ENCODE data around the gene SLC25A45. TPM values are rescaled to one million over a fixed set of nuclear protein-coding genes. Genes with fewer than 3 reads are reported as not detected.

SLC25A45 gene
- total and polyA plus RNA-seq, 2 experiments from 2014 or later: 0.10 to 0.74 TPM

- Mint-ChIP-seq H3K36me3 (ENCODE audit: low read depth) (no peaks in the 10 kb centered on the region), H3K9me3 (no peaks in the 10 kb centered on the region), H3K4me1 (peaks cover 23% of the 10 kb centered on the region), H3K27me3 (ENCODE audit: insufficient read depth, low read depth, poor library complexity) (peaks cover 18% of the 10 kb centered on the region), H3K4me3 (no peak overlapping the region; the same call in 2 of the 3 replicates), H3K27ac (no peak overlapping the region)
- DNase-seq (ENCODE audit: low spot score): no peak
- Histone ChIP-seq H3K9me2 (ENCODE audit: insufficient read depth) (no peaks in the 10 kb centered on the region), H3K36me3 (ENCODE audit: insufficient read depth) (no peaks in the 10 kb centered on the region), H3K4me2 (no peak overlapping the region), H3K4me3 (no peak overlapping the region), H2AFZ (no peak overlapping the region), H4K20me1 (replicated peaks; ENCODE audit: insufficient read depth) (no peaks in the 10 kb centered on the region), H3K79me2 (replicated peaks; ENCODE audit: insufficient read depth) (no peaks in the 10 kb centered on the region), H3K27ac (ENCODE audit: low read depth) (no peak overlapping the region), H3K27me3 (ENCODE audit: insufficient read depth) (no peaks in the 10 kb centered on the region), H3K4me1 (ENCODE audit: insufficient read depth) (peaks cover 13% of the 10 kb centered on the region), H3F3A (replicated peaks; ENCODE audit: low read depth) (0 out of 2 replicates have a peak, but pooled peaks cover 6% of the 10 kb centered on the region)
- TF ChIP-seq POLR2AphosphoS5 (IDR thresholded peaks at IDR 0.05; ENCODE audit: low read depth) (no peak), JUNB (IDR thresholded peaks at IDR 0.05; ENCODE audit: unreplicated experiment) (no peak), ZNF331 (CRISPR knock-in tag; IDR thresholded peaks at IDR 0.05; ENCODE audit: low read depth) (no peak), REST (IDR thresholded peaks at IDR 0.05; ENCODE audit: unreplicated experiment) (no peak), CREB1 (CRISPR knock-in tag; IDR thresholded peaks at IDR 0.05; ENCODE audit: low read depth) (no peak), ZNF114 (CRISPR knock-in tag; IDR thresholded peaks at IDR 0.05) (no peak), EZH2phosphoT487 (IDR thresholded peaks at IDR 0.05; ENCODE audit: unreplicated experiment) (no peak), NANOG (IDR thresholded peaks at IDR 0.05; ENCODE audit: borderline replicate concordance) (no peak), EZH2 (IDR thresholded peaks at IDR 0.05; ENCODE audit: low read depth, unreplicated experiment) (no peak), STAT1 (IDR thresholded peaks at IDR 0.05; ENCODE audit: unreplicated experiment) (no peak), CTCF (conservative IDR thresholded peaks at IDR 0.05; ENCODE audit: low read depth in 2 of 2) (no peak)
- TF ChIP-seq, protein P1, sequence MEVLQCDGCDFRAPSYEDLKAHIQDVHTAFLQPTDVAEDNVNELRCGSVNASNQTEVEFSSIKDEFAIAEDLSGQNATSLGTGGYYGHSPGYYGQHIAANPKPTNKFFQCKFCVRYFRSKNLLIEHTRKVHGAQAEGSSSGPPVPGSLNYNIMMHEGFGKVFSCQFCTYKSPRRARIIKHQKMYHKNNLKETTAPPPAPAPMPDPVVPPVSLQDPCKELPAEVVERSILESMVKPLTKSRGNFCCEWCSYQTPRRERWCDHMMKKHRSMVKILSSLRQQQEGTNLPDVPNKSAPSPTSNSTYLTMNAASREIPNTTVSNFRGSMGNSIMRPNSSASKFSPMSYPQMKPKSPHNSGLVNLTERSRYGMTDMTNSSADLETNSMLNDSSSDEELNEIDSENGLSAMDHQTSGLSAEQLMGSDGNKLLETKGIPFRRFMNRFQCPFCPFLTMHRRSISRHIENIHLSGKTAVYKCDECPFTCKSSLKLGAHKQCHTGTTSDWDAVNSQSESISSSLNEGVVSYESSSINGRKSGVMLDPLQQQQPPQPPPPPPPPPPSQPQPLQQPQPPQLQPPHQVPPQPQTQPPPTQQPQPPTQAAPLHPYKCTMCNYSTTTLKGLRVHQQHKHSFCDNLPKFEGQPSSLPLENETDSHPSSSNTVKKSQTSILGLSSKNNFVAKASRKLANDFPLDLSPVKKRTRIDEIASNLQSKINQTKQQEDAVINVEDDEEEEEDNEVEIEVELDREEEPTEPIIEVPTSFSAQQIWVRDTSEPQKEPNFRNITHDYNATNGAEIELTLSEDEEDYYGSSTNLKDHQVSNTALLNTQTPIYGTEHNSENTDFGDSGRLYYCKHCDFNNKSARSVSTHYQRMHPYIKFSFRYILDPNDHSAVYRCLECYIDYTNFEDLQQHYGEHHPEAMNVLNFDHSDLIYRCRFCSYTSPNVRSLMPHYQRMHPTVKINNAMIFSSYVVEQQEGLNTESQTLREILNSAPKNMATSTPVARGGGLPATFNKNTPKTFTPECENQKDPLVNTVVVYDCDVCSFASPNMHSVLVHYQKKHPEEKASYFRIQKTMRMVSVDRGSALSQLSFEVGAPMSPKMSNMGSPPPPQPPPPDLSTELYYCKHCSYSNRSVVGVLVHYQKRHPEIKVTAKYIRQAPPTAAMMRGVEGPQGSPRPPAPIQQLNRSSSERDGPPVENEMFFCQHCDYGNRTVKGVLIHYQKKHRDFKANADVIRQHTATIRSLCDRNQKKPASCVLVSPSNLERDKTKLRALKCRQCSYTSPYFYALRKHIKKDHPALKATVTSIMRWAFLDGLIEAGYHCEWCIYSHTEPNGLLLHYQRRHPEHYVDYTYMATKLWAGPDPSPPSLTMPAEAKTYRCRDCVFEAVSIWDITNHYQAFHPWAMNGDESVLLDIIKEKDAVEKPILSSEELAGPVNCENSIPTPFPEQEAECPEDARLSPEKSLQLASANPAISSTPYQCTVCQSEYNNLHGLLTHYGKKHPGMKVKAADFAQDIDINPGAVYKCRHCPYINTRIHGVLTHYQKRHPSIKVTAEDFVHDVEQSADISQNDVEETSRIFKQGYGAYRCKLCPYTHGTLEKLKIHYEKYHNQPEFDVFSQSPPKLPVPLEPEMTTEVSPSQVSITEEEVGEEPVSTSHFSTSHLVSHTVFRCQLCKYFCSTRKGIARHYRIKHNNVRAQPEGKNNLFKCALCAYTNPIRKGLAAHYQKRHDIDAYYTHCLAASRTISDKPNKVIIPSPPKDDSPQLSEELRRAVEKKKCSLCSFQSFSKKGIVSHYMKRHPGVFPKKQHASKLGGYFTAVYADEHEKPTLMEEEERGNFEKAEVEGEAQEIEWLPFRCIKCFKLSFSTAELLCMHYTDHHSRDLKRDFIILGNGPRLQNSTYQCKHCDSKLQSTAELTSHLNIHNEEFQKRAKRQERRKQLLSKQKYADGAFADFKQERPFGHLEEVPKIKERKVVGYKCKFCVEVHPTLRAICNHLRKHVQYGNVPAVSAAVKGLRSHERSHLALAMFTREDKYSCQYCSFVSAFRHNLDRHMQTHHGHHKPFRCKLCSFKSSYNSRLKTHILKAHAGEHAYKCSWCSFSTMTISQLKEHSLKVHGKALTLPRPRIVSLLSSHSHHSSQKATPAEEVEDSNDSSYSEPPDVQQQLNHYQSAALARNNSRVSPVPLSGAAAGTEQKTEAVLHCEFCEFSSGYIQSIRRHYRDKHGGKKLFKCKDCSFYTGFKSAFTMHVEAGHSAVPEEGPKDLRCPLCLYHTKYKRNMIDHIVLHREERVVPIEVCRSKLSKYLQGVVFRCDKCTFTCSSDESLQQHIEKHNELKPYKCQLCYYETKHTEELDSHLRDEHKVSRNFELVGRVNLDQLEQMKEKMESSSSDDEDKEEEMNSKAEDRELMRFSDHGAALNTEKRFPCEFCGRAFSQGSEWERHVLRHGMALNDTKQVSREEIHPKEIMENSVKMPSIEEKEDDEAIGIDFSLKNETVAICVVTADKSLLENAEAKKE (CRISPR knock-in tag; IDR thresholded peaks at IDR 0.05): no peak
- TF ChIP-seq, protein P2, sequence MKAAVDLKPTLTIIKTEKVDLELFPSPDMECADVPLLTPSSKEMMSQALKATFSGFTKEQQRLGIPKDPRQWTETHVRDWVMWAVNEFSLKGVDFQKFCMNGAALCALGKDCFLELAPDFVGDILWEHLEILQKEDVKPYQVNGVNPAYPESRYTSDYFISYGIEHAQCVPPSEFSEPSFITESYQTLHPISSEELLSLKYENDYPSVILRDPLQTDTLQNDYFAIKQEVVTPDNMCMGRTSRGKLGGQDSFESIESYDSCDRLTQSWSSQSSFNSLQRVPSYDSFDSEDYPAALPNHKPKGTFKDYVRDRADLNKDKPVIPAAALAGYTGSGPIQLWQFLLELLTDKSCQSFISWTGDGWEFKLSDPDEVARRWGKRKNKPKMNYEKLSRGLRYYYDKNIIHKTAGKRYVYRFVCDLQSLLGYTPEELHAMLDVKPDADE (IDR thresholded peaks at IDR 0.05): no peak
- ATAC-seq: no peak
Observed at GRCh38 chr11:65384301-65384889, 1.9 kb upstream of the SLC25A45 start.

All from GM23338 (cell line).